Eye (tissue), 1 donor: ENCODE data around the gene ACSF3.

Source experiments
- DNase-seq: peaks from one replicate; pipeline ENCODE4 v3.0.0-alpha.2; 2015

Gene ACSF3

GRCh38 chr16:89132194-89133005, 38.7 kb downstream of the ACSF3 start:
- DNase-seq = no peak

DNA sequence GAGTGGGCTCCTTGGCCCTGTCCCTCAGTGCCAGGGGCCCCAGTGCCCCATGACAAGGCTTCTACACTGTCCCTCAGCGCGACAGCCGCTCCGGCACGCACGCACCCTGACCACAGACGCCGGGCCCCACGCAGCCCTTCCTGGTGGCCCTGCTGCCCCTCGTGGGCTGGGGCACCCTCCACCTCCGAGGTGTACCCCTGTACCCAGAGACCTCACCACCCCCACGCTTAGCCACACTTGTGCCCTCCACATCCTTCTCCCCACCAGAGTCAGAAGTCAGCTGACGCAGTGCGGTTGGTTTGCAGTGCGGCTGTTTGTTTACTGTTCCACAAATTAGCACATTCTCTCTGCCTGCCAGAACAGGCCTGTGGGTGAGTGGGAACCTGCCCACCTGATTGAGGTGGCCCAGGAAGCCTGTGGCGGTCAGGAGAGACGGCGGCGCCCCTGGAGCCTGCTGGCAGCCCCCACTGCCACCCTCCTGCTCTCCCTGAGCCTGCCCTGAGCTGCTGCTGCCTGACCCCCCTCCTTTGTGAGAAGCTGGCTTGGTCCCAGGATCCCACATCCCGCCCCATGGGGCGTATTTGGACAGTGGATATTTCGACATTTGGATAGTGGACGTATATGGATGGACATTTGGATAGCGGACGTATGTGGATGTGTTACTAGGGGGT, 39.9 kb downstream of the ACSF3 start:
- DNase-seq = no peak

DNA sequence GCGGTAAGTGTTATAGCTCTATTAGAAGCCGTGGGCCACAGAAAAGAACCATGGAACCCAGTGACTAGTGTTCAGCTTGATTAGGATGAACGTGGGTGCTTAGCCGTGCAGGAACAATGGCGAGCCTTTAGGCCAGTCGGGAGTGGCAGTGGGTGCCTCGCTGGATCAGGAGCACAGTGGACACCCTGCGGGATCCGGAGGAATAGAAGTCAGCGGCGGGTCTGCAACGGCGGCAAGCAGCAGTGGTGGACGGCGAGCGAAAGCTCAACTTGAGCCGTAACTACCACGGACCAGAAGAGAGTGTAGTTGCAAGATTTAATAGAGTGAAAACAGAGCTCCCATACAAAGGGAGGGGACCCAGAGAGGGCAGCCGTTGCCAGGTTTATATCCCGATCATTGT, 40.6 kb downstream of the ACSF3 start:
- no peak for DNase-seq

- DNase-seq = no peak
These were observed 41.5 kb downstream of the ACSF3 start for GRCh38 chr16:89135166-89135565.

GRCh38 chr16:89135971-89136765, 42.5 kb downstream of the ACSF3 start:
- peak; percentile 58 for DNase-seq

- DNase-seq = no peak
These were observed 43.3 kb downstream of the ACSF3 start for GRCh38 chr16:89136931-89137330.

GRCh38 chr16:89137666-89138512, 44.2 kb downstream of the ACSF3 start:
- DNase-seq = no peak

GRCh38 chr16:89138513-89138795, 44.8 kb downstream of the ACSF3 start:
- DNase-seq = no peak

- no peak for DNase-seq
These were observed 45.3 kb downstream of the ACSF3 start for GRCh38 chr16:89138843-89139520.

GRCh38 chr16:89139907-89140361, 46.3 kb downstream of the ACSF3 start:
- no peak for DNase-seq

DNA sequence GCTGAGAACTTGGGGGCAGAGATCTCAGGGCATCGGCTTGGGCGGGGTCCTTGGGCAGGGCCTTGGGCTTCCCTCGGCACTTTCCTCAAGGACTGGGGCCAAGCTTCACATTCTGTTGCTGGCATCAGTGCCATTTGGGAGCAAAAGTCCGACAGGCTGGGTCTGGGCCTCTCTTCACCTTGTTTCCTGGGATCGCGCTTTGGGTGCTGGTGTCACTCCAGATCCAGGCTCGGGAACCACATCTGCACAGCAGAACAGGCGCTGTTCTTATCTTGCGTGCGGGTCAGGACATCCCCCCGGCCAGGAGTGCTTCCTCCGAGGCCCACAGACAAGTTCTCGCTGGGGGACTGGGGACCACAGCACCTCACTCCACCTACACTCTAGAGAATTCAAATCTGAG, 46.7 kb downstream of the ACSF3 start:
- no peak for DNase-seq

- no peak for DNase-seq
These were observed 47.6 kb downstream of the ACSF3 start for GRCh38 chr16:89140981-89141883.

DNA sequence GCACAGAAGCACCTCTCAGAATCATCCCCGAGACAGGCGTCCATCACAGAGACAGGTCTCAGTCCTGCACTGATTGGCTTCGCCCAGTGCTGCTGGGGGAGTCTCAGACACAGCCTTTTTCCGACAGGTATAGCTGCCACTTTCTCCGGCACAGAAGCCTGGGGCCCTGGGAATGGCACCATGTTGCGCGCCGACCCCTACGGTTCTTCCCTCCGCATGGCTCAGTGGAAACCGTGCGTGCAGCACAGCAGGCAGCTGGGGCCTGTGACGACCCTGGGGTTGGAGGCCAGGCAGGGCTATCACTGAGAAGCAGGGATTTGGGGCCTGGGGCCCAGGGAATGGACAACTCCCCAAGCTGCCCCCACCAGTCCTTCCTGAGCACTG, 48.2 kb downstream of the ACSF3 start:
- no peak for DNase-seq

DNA sequence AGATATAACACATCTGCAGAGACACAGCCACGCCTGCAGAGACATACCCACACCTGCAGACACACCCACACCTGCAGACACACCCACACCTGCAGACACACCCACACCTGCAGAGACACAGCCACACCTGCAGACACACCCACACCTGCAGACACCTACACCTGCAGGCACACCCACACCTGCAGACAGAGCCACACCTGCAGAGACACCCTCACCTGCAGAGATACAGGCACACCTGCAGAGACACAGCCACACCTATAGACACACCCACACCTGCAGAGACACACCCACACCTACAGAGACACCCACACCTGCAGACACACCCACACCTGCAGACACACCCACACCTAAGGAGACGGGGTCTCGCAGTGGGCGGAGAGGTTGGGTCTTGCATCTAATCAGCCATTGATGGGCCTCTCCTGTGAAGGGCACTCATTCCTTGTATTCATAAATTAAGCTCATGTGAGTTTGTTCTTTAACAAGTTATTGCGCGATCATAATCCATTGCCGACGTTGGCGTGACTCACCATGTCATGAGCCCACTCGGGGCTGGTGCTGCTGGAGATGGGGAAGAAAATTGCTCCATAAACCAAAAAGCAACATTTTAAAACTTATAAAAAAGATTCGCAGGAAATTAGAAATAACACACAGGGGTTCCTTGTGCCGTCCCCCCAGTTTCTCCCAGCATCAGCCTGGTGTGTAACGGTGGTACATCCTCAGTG, 49.0 kb downstream of the ACSF3 start:
- DNase-seq = no peak

GRCh38 chr16:89143201-89143741, 49.6 kb downstream of the ACSF3 start:
- no peak for DNase-seq

DNA sequence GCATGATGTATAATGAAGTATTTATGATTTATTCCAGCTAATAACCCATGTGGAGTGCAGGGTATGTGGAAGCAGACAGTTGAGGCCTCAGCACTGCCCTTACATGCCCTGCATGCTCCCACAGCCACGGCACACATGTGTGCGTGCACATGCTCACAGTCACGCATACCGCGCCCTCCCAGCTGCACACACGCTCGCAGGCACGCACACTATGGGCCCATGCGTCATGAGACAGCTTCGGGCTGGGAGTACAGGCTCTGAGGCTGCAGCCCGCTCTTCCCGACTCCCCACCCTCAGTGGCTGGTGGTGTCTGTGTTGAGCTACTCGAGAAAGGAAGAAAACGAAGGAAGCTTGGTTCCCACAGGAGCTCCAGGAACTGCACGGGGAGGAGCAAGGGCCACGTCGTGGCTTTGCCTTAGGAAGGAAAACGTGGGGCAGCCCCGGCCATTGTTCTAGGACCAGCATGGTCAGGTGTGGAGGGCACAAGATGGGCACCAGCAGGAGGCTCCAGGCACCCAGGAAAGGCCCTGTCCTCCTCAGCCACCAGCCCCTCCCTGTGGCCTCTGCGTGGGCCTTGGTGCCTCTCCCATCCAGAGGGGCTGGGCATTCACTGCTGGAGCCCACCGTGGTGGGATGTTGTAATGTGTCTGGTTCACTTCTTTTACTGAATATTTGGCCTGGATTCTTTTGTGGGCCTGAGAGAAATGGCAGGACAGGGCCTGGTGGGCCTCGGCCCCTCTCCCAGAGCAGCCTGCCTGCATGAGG, 50.4 kb downstream of the ACSF3 start:
- DNase-seq = no peak

GRCh38 chr16:89144681-89145080, 51.0 kb downstream of the ACSF3 start:
- DNase-seq = no peak

GRCh38 chr16:89145406-89146161, 51.9 kb downstream of the ACSF3 start:
- no peak for DNase-seq
